ENCODE data around the gene ZEB1.

The ZEB1 gene

DNA sequence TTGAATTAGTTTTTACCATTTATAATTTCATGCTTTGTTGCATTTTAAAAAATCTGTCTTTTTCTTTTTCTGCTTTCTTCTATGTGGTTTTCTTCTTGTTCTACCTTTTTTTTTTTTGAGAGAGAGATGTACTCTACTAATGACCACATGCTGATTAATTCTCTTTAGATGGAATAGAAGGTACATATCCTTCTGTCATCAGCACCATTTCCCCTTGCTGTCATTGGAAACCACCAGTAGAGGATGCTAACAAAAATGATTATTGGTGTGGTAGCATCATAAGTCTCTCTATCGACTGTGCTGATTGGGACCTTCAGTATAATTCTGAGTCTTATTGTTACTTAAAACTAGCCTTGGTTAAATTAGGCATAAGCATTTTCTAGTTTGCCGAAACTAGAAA is 3.6 kb downstream of the ZEB1 start (continued):
- TF ChIP-seq, protein P1, sequence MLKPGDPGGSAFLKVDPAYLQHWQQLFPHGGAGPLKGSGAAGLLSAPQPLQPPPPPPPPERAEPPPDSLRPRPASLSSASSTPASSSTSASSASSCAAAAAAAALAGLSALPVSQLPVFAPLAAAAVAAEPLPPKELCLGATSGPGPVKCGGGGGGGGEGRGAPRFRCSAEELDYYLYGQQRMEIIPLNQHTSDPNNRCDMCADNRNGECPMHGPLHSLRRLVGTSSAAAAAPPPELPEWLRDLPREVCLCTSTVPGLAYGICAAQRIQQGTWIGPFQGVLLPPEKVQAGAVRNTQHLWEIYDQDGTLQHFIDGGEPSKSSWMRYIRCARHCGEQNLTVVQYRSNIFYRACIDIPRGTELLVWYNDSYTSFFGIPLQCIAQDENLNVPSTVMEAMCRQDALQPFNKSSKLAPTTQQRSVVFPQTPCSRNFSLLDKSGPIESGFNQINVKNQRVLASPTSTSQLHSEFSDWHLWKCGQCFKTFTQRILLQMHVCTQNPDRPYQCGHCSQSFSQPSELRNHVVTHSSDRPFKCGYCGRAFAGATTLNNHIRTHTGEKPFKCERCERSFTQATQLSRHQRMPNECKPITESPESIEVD (tag by site-specific recombination; IDR thresholded peaks at IDR 0.05) = peak; percentile 35; the same call in 1 of the 2 replicates
- TF ChIP-seq ZNF423 (tag by site-specific recombination; IDR thresholded peaks at IDR 0.05) (no peak), KLF10 (tag by site-specific recombination; IDR thresholded peaks at IDR 0.05) (no peak), ZNF510 (tag by site-specific recombination; IDR thresholded peaks at IDR 0.05; ENCODE audit: insufficient replicate concordance) (no peak), ZNF184 (tag by site-specific recombination; IDR thresholded peaks at IDR 0.05) (no peak), ZNF610 (tag by site-specific recombination; IDR thresholded peaks at IDR 0.05; ENCODE audit: borderline replicate concordance) (no peak), ZNF514 (tag by site-specific recombination; IDR thresholded peaks at IDR 0.05) (no peak), ZNF501 (tag by site-specific recombination; IDR thresholded peaks at IDR 0.05) (no peak), ZNF274 (IDR thresholded peaks at IDR 0.05; ENCODE audit: low read length) (no peak), ZNF274 (tag by site-specific recombination; IDR thresholded peaks at IDR 0.05; ENCODE audit: borderline replicate concordance) (no peak), ZNF324 (tag by site-specific recombination; IDR thresholded peaks at IDR 0.05) (no peak), ZFP69B (tag by site-specific recombination; IDR thresholded peaks at IDR 0.05) (no peak), ZNF558 (tag by site-specific recombination; IDR thresholded peaks at IDR 0.05) (peak; percentile 83), ZNF624 (tag by site-specific recombination; IDR thresholded peaks at IDR 0.05) (no peak), ZNF416 (tag by site-specific recombination; IDR thresholded peaks at IDR 0.05) (no peak), ZSCAN30 (tag by site-specific recombination; IDR thresholded peaks at IDR 0.05) (peak; percentile 67), ZNF169 (tag by site-specific recombination; IDR thresholded peaks at IDR 0.05) (no peak), ZFHX2 (tag by site-specific recombination; conservative IDR thresholded peaks at IDR 0.05) (no peak), ZSCAN16 (tag by site-specific recombination; IDR thresholded peaks at IDR 0.05) (no peak), ZNF221 (tag by site-specific recombination; IDR thresholded peaks at IDR 0.05; ENCODE audit: borderline replicate concordance) (no peak), ZNF23 (tag by site-specific recombination; IDR thresholded peaks at IDR 0.05; ENCODE audit: borderline replicate concordance) (no peak), WT1 (tag by site-specific recombination; IDR thresholded peaks at IDR 0.05) (no peak), ZEB2 (tag by site-specific recombination; IDR thresholded peaks at IDR 0.05) (peak; percentile 32; the same call in 1 of the 2 replicates)
- TF ChIP-seq, protein P2, sequence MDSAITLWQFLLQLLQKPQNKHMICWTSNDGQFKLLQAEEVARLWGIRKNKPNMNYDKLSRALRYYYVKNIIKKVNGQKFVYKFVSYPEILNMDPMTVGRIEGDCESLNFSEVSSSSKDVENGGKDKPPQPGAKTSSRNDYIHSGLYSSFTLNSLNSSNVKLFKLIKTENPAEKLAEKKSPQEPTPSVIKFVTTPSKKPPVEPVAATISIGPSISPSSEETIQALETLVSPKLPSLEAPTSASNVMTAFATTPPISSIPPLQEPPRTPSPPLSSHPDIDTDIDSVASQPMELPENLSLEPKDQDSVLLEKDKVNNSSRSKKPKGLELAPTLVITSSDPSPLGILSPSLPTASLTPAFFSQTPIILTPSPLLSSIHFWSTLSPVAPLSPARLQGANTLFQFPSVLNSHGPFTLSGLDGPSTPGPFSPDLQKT (IDR thresholded peaks at IDR 0.05; ENCODE audit: borderline replicate concordance, low read depth, low read length) = no peak
- TF ChIP-seq, protein P3, sequence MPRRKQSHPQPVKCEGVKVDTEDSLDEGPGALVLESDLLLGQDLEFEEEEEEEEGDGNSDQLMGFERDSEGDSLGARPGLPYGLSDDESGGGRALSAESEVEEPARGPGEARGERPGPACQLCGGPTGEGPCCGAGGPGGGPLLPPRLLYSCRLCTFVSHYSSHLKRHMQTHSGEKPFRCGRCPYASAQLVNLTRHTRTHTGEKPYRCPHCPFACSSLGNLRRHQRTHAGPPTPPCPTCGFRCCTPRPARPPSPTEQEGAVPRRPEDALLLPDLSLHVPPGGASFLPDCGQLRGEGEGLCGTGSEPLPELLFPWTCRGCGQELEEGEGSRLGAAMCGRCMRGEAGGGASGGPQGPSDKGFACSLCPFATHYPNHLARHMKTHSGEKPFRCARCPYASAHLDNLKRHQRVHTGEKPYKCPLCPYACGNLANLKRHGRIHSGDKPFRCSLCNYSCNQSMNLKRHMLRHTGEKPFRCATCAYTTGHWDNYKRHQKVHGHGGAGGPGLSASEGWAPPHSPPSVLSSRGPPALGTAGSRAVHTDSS (tag by site-specific recombination; IDR thresholded peaks at IDR 0.05) = no peak
- TF ChIP-seq, protein P4, sequence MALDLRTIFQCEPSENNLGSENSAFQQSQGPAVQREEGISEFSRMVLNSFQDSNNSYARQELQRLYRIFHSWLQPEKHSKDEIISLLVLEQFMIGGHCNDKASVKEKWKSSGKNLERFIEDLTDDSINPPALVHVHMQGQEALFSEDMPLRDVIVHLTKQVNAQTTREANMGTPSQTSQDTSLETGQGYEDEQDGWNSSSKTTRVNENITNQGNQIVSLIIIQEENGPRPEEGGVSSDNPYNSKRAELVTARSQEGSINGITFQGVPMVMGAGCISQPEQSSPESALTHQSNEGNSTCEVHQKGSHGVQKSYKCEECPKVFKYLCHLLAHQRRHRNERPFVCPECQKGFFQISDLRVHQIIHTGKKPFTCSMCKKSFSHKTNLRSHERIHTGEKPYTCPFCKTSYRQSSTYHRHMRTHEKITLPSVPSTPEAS (tag by site-specific recombination; IDR thresholded peaks at IDR 0.05) = no peak
- TF ChIP-seq, protein P5, sequence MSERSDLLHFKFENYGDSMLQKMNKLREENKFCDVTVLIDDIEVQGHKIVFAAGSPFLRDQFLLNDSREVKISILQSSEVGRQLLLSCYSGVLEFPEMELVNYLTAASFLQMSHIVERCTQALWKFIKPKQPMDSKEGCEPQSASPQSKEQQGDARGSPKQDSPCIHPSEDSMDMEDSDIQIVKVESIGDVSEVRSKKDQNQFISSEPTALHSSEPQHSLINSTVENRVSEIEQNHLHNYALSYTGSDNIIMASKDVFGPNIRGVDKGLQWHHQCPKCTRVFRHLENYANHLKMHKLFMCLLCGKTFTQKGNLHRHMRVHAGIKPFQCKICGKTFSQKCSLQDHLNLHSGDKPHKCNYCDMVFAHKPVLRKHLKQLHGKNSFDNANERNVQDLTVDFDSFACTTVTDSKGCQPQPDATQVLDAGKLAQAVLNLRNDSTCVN (tag by site-specific recombination; optimal IDR thresholded peaks at IDR 0.05) = no peak
- TF ChIP-seq, protein P6, sequence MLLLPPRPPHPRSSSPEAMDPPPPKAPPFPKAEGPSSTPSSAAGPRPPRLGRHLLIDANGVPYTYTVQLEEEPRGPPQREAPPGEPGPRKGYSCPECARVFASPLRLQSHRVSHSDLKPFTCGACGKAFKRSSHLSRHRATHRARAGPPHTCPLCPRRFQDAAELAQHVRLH (tag by site-specific recombination; IDR thresholded peaks at IDR 0.05) = no peak
- TF ChIP-seq, protein P7, sequence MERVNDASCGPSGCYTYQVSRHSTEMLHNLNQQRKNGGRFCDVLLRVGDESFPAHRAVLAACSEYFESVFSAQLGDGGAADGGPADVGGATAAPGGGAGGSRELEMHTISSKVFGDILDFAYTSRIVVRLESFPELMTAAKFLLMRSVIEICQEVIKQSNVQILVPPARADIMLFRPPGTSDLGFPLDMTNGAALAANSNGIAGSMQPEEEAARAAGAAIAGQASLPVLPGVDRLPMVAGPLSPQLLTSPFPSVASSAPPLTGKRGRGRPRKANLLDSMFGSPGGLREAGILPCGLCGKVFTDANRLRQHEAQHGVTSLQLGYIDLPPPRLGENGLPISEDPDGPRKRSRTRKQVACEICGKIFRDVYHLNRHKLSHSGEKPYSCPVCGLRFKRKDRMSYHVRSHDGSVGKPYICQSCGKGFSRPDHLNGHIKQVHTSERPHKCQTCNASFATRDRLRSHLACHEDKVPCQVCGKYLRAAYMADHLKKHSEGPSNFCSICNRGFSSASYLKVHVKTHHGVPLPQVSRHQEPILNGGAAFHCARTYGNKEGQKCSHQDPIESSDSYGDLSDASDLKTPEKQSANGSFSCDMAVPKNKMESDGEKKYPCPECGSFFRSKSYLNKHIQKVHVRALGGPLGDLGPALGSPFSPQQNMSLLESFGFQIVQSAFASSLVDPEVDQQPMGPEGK (tag by site-specific recombination; IDR thresholded peaks at IDR 0.05) = no peak
- TF ChIP-seq, protein P8, sequence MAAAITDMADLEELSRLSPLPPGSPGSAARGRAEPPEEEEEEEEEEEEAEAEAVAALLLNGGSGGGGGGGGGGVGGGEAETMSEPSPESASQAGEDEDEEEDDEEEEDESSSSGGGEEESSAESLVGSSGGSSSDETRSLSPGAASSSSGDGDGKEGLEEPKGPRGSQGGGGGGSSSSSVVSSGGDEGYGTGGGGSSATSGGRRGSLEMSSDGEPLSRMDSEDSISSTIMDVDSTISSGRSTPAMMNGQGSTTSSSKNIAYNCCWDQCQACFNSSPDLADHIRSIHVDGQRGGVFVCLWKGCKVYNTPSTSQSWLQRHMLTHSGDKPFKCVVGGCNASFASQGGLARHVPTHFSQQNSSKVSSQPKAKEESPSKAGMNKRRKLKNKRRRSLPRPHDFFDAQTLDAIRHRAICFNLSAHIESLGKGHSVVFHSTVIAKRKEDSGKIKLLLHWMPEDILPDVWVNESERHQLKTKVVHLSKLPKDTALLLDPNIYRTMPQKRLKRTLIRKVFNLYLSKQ (tag by site-specific recombination; IDR thresholded peaks at IDR 0.05; ENCODE audit: borderline replicate concordance) = no peak

Measured in HEK293 (cell line).